Stimulated activated CD4-positive, alpha-beta T cell treated with anti-CD3 and anti-CD28 coated beads, TNF-alpha, amount 100 ng/mL, for 24 hours (primary cell): ENCODE data around the gene NLGN3.
A peak's percentile ranks its signal among the peaks of the same experiment; 100 is the strongest.

Source experiments
- DNase-seq, 3 experiments: peaks; one replicate each; pipeline ENCODE4 v3.0.0-alpha.2; 2020; ENCODE audit warnings: low read depth in 3 of 3

Gene NLGN3

GRCh38 chrX:71118032-71118984 is 26.3 kb upstream of the NLGN3 start, which contains the start of gene MED12:
Gene MED12, plus strand, starts transcription at chrX:71118596. Its CDS starts 159 bp downstream, at chrX:71118755.
- peak; percentile 61 to 81 (median 63) for DNase-seq

GRCh38 chrX:71118985-71119535 is 25.6 kb upstream of the NLGN3 start:
- no peak for DNase-seq

- no peak for DNase-seq
Observed at GRCh38 chrX:71128166-71128833, 16.3 kb upstream of the NLGN3 start.

GRCh38 chrX:71128915-71129765 is 15.5 kb upstream of the NLGN3 start:
- DNase-seq, result peak; percentile 43 to 68 (median 51)

- no peak for DNase-seq
Observed at GRCh38 chrX:71131510-71131909, 13.1 kb upstream of the NLGN3 start.

GRCh38 chrX:71140440-71140839 is 4.2 kb upstream of the NLGN3 start:
- DNase-seq, result no peak

- no peak for DNase-seq
Observed at GRCh38 chrX:71143508-71143907, 1.1 kb upstream of the NLGN3 start.

- DNase-seq, result no peak
Observed at GRCh38 chrX:71147496-71148277, 3.0 kb downstream of the NLGN3 start.

GRCh38 chrX:71148278-71148663 is 3.6 kb downstream of the NLGN3 start:
- DNase-seq, result no peak

- no peak for DNase-seq
Observed at GRCh38 chrX:71151366-71151765, 6.7 kb downstream of the NLGN3 start.

GRCh38 chrX:71154196-71154595 is 9.6 kb downstream of the NLGN3 start:
- no peak for DNase-seq

GRCh38 chrX:71154641-71155040 is 10.0 kb downstream of the NLGN3 start:
- DNase-seq, result no peak

- DNase-seq, result no peak
Observed at GRCh38 chrX:71158603-71159002, 14.0 kb downstream of the NLGN3 start.

- DNase-seq, result no peak
Observed at GRCh38 chrX:71159335-71159734, 14.7 kb downstream of the NLGN3 start.

- no peak for DNase-seq
Observed at GRCh38 chrX:71160475-71160874, 15.8 kb downstream of the NLGN3 start.

- no peak for DNase-seq
Observed at GRCh38 chrX:71162981-71163380, 18.3 kb downstream of the NLGN3 start.

GRCh38 chrX:71164071-71164470 is 19.4 kb downstream of the NLGN3 start:
- DNase-seq, result no peak

GRCh38 chrX:71166461-71166860 is 21.8 kb downstream of the NLGN3 start:
- DNase-seq, result no peak

- DNase-seq, result no peak
Observed at GRCh38 chrX:71167031-71167781, 22.6 kb downstream of the NLGN3 start.

GRCh38 chrX:71168134-71168533 is 23.5 kb downstream of the NLGN3 start:
- no peak for DNase-seq
